ENCODE data around the gene RANBP2.

RANBP2 gene

DNA sequence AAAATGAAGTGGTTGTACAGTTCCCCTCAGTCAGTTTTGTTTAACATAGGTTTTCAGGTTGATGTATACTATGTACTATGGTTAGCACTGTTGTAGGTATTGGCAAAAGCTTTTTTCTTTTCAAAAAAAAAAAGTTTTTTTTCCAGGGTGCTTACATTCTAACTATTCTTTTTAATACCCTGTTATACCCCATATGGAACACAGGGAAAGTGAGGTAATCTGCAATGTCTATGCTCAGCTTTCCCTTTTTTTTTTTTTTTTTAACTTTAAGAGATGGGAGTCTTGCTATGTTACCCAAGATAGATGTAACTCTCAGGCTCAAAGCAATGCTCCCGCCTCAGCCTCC is 66.7 kb downstream of the RANBP2 start:
- no peak for DNase-seq

DNA sequence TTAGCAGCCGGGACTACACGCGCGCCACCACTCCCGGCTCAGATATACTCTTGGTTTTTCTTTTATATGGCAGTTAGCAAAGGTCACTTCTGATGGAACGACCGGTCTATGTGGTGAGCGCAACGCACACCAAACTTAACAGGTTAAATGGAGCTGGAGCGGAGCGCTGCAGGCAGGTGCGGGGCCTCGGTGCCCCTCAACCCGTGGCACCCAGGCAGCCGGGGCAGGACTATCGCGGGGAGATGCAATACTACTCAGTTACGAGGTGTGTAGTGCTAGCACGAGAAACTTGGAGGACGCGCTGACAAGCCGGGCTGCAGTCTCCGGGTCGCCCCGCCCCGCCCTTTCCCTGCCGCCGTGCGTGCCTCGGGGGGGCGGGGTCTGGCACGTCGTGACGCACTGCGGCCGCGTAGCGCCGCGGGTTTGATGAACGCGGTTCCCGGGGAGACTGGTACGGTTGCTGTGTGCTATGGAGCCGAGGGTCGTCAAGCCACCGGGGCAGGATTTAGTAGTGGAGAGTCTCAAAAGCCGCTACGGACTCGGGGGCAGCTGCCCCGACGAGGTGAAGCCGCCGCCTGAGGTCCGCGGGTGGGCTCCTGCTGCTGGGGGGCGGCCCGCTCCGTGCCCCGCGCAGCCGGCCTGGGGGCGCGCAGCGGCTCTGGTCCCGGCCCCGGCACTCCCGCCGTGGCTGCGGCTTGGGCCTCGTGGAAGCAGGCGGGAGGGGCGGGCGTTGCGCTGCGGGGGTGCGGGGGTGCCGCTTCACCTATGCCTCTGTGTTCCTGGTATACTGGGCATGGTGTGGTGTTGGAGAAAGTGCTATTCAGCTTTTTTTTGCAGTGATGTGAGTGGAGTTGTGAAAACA is 67.3 kb downstream of the RANBP2 start, which contains the start of gene CCDC138:
Gene CCDC138 (plus strand): TSS at position 418 of the 862 bp plus-strand sequence. CDS start 52 bp downstream, at position 470.
- DNase-seq: peak; percentile 92

DNA sequence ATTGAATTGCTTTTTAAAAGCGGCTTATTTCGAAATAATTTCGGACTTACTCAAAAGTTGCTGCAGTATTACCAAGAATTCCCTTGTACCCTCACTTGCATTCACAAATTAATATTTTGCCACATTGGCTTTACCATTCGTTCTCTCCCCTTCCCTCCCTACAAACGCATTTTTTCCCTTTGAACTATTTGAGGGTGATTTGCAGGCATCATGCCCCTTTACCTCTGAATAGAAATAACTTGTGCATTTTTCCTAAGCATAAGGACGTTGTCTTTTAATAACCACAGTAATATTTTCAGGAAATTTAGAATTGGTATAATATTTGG is 67.9 kb downstream of the RANBP2 start:
- DNase-seq: peak; percentile 44

DNA sequence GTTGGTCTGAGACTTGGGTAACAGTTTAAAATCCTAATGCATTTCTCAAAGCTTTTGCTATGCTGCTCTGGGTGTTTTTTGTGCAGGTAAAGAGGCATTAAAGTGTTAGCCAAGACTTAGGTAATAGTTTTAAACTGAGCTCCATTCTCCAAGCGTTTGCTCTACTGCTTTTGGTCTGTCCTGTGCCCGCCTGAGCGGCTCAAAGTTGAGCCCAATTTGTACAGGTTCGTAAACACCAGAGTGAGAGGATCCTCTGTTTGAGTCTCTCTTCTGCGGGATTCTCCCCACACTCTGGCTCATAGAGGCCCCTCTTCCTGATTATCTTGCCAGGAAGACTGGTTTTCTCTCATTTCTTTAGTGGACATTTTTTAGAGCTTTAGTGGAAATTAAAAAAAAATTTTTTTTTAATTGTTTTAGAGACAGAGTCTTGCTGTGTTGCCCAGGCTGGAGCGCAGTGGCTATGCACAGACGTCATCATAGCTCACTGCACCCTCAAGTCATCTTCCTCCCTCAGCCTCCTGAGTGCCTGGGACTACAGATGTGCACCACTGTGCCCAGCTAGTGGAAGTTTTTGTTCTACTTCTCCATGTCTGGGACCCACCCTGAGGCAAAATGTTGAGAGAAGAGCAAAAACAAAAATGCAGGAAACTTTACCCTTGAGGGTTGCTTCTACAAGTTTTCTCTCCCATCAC is 83.9 kb downstream of the RANBP2 start:
- DNase-seq: no peak

DNA sequence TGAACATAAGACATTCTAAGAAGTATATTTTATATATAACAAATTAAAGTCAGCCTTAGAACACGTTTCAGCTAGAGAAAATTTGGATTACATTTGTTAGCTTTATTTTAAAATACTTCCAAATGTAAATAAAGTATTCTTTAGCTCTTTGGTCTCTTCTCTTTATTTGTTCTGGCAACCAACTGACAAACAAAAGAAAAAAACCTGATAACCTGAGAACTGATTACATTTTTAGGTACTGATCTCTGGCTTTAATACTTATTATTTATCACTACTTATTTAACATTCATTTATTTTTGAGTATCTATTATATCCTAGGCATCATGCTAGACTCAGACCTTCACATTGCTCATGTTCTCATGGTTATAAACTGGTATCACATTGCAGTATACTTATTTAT is 85.8 kb downstream of the RANBP2 start:
- DNase-seq: no peak

DNA sequence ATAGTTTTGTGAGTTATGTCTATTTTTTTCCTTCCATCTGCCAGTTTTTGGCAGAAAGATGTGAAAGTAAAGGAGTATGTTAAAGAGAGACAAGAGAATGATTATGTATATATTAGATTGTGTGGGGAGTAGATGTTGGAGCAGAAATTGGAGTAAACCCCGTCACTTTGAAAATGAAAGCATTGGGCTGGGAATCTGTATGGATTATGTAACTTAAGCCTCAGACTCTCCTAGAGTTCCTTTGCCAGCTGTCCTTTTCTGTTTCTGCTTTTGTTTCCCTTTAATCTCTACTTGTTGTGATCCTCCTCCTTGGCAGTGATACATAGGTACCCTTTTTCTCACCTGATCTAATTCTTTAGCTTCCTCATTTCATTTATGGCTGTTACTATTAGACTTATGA is 86.5 kb downstream of the RANBP2 start:
- peak; percentile 7 for DNase-seq

DNA sequence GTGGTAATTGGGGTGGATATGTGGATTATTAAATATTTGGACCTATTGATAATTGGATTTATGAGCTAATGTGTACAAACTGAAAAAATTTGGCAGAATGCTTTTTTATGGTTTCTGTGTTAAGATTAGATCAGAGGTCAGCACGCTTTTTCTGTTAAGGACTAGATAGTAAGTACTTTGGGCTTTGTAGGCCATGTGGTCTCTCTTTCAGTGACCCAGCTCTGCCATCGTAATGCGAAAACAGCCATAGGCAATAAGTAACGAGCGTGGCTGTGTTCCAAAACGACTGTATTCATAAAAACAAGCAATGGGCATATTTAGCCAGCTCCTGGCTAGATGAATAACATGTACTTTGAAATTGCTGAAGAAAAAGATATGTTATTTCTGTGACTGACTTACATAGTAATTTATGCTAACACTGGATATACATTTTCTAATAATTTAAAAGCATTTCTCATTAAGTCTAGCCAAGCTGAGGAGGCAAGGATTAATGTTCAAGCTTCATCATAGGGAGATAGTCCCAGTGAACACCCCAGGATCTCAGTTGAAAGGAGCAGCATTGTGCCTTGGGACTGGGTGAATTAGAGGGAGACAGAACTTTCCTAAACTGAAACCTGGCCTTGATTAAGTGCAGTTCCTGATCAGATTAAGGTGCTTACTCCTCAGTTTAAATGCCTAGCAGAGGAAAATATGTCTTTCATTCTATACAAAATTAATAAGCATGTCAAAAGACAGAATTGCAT is 87.3 kb downstream of the RANBP2 start:
- DNase-seq: peak; percentile 41

DNA sequence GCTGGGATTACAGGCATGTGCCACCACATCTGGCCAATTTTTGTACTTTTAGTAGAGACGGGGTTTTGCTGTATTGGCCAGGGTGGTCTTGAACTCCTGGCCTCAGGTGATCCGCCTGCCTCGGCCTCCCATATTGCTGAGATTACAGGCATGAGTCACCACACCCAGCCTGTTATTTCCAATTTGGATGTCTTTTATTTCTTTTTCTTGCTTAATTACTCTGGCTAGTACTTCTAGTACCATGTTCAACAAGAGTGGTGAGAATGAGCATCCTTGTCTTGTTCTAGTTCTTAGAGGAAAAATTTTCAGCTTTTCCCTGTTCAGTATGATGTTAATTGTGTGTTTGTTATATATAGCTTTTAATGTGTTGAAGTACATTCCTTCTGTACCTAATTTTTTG is 90.7 kb downstream of the RANBP2 start:
- no peak for DNase-seq

DNA sequence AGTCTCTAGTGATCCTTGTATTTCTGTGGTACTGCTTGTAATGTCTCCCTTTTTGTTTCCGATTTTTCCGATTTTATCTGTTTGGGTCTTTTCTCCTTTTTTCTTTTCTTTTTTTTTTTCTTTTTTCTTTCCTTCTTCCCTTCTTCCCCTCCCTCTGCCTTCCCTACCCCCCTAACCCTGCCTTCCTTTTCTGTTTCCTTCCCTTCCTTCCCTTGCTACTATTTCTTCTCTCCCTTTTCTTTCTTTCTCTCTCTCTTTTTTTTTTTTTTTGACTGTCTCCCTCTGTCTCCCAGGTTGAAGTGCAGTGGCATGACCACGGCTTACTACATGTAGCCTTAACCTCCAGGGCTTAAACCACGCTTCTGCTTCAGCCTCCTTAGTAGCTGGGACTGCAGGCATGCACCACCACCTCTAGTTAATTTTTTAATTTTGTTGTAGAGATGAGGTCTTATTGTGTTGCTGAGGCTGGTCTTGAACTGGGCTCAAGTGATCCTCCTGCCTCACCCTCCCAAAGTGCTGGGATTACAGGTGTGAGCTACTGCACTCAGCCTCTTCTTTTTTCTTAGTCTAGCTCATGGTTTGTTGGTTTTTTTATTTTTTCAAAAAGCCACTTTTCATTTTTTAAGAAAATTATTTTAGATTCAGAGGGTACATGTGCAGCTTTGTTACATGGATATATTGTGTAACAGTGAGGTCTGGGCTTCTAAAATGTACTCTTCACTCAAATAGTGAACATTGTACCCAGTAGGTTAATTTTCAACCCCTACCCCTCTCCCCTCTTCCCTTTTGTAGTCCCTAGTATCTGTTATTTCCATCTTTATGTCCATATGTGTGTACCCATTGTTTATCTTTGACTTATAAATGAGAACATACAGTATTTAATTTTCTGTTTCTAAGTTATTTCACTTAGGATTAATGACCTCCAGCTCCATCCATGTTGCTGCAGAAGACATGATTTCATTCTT is 92.0 kb downstream of the RANBP2 start:
- no peak for DNase-seq

DNA sequence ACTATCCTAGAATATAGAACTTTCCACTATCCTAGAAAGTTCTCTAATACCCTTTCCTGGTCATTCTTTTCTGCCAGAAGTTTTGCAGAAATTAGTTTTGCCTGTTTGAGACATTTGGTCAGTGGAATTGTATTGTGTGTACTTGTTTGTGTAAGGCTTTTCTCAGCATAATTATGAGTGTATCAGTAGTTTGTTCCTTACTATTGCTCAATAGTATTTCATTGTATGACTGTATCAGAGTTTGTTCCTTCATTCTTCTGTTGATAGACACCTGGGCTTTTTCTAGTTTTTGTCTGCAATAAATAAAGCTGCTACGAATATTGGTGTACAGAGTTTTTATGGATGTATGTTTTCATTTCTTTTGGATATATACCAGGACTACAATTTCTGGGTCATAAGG is 94.5 kb downstream of the RANBP2 start:
- no peak for DNase-seq

DNA sequence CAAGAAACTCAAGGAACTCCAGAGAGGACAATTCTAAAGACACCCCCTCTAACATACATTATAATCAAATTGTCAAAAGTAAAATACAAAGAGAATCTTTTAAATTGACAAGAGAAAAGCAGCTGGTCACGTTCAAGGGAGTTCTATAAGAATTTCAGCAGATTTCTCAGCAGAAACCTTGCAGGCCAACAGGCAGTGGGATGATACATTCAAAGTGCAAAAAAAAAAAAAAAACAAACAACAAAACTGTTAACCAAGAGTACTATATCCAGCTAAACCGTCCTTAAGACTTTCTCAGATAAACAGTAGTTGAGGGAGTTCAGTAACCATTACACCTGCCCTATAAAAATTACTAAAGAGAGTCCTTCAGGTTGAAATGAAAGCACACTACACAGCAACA is 101.2 kb downstream of the RANBP2 start:
- no peak for DNase-seq

DNA sequence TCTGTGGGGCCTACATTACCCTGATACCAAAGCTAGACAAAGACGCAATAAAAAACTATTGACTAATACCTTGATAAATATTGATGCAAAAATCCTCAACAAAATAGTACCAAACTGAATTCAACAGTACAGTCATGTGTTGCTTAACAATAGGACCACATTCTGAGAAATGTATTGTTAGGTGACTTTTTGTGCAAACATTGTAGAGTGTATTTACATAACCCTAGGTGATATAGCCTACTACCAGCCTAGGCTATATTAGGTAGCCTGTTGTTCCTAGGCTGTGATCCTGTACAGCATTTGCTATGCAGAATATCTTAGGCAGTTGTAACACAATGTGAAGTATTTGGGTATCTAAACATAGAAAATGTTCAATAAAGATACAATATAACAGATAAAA is 104.0 kb downstream of the RANBP2 start:
- DNase-seq: peak; percentile 23

DNA sequence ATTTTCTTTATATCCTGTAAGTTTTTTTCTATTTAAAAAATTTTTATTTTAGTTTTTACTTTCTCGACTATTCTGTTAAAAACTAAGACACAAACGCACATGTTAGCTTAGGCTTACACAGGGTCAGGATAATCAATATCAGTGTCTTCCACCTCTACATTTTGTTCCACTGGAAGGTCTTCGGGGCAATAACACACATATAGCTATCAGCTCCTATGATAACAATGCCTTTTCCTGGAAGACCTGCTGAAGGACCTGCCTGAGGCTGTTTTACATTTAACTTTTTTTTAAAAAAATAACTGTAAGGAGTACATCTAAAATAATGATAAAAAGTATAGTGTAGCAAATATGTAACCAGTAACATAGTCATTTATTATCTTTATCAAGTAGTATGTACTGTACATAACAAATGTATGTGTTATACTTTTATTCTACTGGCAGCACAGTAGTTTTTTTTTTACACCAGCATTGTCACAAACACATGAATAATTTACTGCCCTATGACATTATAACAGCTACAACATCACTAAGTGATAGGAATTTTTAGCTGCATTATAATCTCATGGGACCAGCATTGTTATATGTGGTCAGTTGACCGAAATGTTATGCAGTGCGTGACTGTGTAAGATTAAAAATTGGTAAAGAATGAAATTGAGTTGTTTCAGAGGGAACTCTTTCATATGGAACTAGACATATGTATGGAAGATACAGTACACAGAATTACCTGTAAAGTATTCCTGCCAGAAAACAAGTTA is 105.2 kb downstream of the RANBP2 start:
- DNase-seq: no peak

DNA sequence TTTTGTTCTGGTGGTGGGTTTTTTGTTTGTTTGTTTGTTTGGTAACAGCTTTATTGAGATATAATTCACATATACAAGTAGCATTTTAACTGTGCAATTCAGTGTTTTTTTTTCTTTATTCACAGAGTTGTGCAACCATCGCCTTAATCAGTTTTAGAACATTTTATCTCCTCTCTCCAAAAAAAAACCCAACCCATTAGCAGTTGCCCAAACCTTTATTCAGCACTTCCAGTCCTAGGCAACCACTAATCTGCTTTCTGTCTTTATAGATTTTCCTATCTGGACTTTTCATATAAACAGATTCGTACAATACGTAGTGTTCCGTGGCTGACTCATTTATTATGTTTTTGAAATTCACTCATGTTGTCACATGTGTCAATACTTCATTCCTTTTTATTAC is 106.0 kb downstream of the RANBP2 start:
- DNase-seq: no peak

DNA sequence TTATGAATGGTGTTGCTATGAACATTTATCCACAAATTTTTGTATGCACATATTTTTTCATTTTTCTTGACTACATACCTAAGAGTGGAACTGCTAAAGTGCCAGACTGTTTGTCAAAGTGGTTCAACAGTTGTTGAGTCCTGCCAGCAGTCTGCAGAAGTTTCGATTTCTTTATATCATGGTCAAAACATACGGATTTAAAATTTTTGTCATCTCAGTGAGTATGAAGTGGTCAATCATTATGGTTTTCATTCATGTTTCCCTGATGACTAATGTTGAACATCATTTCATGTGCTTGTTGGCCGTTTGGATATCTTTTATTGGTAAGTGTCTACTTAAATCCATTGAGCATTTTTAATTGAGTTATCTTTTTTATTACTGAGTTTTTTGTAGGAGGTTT is 106.5 kb downstream of the RANBP2 start:
- DNase-seq: no peak

DNA sequence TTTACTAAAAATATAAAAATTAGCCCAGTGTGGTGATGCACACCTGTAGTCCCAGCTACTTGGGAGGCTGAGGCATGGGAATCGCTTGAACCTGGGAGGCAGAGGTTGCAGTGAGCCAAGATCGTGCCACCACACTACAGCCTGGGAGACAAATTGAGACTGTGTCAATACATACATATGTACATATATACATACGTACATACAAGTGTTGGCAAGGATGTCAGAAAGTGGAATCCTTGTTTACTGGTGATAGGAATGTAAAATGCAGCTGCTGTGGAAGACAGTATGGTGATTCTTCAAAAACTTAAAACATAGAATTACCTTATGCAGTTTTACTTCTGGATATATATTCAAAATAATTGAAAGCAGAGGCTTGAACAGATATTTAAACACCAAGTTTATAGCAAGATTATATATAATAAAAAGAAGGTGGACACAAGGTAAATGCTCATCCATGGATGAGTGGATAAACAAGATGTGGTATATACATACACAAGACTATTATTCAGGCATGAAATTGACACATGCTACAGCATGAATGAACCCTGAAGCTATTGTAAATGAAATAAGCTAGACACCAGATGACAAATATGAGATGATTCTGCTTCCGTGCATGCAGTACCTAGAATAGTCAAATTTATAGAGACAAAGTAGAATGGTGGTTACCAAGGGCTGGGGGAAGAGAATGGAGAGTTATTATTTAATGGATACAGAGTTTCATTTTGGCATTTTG is 110.5 kb downstream of the RANBP2 start:
- DNase-seq: no peak

DNA sequence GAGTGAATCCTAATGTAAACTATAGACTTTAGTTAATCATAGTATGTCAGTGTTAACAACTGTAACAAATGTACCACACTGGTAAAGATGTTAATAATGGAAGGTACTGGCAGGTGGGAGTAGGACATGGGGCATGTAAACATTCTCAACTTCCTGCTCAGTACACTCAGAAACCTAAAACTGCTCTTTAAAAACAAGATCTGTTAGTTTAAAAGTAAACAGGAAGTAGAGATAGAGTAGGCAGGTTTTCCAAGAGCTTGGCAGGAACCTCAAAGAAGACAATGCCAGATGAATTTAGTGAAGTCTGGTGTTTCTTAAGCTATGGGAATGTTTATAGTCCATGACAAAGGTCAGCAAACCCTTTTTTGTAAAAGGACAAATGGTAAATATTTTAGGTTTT is 113.9 kb downstream of the RANBP2 start:
- DNase-seq: no peak

DNA sequence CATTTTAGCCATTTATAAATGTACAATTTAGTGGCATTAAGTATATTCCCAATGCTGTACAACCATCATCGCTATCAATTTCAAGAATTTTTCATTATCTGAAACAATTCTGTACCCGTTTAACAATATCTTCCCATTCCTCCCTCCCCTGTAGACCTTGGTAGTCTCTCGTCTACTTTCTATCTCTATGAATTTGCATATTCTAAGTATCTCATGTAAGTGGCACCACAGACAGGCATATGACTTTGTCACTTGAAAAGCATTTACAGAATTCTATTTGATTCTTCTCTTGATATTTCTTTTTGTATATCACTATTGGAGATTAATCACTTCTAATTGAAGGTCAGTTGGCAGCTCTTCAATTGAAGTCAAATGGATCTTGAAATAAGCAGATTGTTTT is 115.3 kb downstream of the RANBP2 start:
- no peak for DNase-seq

DNA sequence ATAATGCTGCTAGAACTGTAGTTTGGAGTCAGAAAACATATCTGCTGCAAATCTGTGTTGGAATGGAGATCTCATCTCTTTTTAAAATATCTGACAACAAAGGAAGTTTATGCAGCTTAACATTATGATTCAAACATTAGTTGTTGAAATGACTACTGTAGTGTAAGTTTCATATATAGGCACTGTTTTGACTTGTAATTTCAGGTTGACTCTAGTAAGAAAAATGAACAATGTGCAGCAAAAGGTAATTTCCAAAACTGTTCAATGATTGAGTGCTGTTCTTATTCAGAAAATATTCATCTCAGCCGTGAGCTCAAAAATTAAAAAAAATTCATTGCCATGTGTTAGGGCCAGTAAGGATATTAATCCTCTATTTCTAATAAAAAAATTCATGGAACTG is 115.8 kb downstream of the RANBP2 start:
- no peak for DNase-seq

Data from NCI-H69 (cell line).